Jurkat, Clone E6-1 (cell line): Measurements from ENCODE around the gene NFATC2.
"Not testable (repeated sequence)": the region's sequence is repeated elsewhere in the genome, so short reads cannot be mapped to it uniquely, and the experiment has no call there.

Experiments
- DNase-seq: peaks from one replicate; pipeline ENCODE4 v3.0.0-alpha.2; 2011; ENCODE audit warnings: low read depth, low spot score
- H3K4me3 ChIP-seq: 2 replicates; pipeline ENCODE4 v1.5.1; 2011; ENCODE audit warnings: mild to moderate bottlenecking, low read length, control low read depth, moderate library complexity

The NFATC2 gene

GRCh38 chr20:51569815-51570738 is 27.6 kb upstream of the NFATC2 start:
- no peak for DNase-seq
- no peak overlapping the region for H3K4me3 ChIP-seq

DNA sequence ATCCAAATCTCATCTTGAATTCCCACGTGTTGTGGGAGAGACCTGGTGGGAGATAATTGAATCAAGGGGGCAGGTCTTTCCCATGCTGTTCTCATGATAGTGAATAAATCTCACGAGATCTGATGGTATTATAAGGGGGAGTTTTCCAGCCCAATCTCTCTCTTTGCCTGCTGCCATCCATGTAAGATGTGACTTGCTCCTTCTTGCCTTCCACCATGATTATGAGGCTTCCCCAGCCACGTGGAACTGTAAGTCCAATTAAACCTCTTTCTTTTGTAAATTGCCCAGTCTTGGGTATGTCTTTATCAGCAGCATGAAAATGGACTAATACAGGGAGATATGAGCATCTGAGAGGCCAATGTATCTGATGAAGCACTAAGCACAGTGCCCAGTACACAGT is 26.0 kb upstream of the NFATC2 start:
- H3K4me3 ChIP-seq, DNase-seq: not testable (repeated sequence)

GRCh38 chr20:51567622-51568021 is 25.1 kb upstream of the NFATC2 start:
- no peak for DNase-seq
- no peak overlapping the region for H3K4me3 ChIP-seq

DNA sequence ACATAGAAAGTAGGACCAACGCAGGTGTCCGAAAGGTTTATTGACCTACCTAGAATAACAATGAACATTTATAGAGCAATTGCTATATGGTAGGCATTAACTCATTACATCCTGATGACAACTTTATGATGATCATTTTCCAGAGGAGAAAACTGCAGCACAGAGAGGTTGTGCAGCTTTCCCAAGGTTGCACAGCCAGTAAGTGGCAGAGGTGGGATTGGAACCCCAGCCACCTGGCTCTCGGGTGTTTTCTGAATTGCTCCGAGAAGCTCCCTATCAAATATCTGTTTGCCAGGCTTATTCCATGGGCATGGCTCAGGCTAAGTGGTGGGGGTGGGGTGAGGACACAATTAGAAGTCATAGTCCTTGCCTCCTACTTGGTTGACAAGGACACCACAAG is 24.1 kb upstream of the NFATC2 start:
- no peak overlapping the region for H3K4me3 ChIP-seq
- no peak for DNase-seq

DNA sequence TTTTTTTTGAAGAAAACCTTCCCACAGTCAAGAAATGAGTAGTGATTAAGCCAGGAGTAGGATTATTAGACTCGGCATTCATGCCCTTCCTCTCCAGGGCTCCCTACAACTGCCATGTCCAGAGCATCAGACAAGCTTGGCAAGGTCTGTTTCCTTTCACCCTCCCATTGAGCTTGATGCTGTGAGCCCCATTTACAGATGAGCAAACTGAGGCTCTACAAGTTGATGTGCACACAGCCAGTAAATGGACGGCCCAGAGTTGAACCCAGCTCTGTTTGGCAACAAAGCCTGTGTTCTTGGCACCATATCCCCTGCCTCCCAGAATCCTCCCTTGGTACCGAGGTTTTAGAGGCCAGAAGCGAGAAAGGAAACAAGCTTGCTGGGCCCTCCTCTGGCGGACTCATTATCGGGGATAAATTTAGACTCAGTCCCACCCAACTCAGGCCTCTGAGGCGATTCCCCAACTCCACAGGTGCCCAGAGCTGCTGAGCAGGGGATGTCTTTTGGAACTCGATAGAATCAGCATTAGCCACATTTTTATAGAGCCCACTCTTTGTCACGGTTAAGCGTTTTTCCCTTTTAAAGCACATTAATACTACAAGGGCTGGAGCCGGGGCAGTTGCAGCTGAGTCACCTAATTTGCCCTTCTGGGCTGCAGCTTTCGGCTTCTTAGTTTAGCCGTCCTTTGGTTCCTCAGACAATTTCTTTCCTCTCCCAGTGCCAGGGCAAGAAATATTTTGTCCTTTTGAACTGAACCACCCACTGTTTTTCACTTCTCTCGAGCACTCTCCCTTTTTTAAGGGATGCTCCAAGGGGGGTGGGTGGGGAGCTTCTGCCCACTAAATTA is 23.0 kb upstream of the NFATC2 start:
- H3K4me3 ChIP-seq = no peak overlapping the region
- no peak for DNase-seq

DNA sequence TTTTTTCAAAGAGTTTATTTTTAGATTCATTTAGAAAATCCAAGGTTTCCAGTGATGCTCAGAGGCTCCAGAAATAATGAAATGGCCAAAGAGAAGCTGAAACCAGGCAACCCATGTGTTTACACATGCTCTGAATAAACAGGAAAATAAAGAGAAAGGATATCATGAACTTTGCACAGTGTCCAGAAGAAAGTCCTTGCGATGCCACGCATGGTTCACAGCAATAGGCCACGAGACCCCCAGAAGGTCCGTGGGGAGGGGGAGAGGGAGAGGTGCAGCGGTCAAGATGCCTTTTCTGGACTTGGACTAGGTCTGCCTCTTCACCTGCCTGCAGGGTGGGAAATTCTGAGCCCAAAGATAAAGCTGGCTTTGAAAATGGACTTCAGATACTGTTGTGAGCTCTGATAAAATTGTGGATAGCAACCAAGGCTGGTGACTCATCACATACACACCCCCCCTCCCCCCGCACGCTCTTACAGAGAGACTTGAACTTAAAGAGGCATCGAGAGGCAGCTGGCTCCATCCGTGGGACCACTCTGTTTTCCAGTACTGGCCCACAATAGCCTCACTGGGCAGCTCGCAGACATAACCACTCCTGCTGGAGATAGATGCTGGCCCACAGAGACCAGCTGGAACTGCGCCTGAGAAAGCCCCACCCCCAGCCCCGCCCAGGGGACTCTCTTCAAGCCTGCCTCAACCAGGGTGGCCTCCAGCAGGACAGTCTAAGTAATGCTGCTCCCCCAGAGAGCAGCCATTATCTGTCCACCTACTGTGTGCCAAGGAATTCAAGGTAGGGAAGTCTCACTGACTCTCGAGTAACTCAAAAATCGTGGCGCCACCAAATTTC is 21.2 kb upstream of the NFATC2 start:
- H3K4me3 ChIP-seq = no peak overlapping the region

GRCh38 chr20:51563174-51563485 is 20.6 kb upstream of the NFATC2 start:
- no peak overlapping the region for H3K4me3 ChIP-seq
- DNase-seq = no peak

More for the DNA sequence above, 21.2 kb upstream of the NFATC2 start:
- DNase-seq = no peak

DNA sequence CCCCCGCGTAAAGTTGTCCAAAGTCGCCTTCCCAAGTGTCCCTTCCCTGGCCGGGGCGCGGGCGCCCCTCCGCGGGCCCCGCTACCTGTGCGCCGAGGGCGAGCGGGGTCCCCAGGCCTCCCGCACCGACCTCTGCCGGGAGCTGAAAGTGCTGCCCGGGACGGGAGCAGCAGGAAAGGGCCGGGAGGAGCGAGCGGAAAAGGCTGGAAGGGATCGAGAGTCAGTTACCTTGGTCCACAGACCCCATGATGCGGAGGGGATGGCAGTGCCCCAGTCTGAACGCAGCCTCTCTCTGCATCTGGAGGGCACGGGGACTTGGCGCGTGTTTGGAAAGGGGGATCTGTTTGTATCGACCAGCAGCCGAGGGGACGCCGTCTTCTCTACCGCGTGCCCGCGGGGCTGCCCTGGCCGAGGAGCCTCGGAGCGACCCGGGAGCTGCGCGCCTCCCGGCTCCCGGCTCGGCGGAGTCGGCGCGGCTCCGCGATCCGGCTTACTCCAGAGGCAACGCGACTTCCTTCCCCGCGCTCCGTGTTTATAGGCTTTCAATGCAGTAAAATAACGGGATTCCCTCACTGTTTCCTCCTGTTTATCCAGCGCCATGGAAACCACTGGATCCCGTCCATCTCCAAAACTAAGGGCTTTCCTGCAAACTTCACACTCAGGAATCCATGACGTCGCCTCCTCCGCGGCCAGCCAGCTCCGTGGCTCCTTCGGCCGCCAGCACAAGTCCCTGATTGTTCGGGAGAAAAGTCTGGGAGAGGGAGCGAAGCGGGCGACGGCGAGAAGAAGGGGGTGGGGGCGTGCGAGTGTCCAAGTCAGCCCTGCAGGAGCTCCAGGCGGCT is 20.0 kb upstream of the NFATC2 start:
- H3K4me3 ChIP-seq = no peak overlapping the region
- DNase-seq = no peak

DNA sequence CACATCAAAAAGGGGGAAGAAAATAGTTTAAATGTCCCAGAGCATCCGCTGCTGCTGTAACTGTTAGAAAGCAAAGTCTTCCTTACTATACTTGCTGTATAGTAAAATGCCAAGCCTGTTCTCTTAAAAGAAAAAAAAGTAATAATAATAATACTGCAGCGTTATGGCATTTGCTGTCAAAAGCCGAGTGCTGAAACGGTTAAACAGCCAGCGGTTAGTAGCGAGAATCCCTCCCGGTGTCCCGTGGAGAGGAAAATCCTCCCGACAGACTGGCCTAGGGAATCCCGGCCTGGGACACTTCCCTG is 19.5 kb upstream of the NFATC2 start:
- no peak for DNase-seq
- H3K4me3 ChIP-seq = no peak overlapping the region

GRCh38 chr20:51560550-51561307 is 18.2 kb upstream of the NFATC2 start:
- H3K4me3 ChIP-seq = no peak overlapping the region
- DNase-seq = no peak

DNA sequence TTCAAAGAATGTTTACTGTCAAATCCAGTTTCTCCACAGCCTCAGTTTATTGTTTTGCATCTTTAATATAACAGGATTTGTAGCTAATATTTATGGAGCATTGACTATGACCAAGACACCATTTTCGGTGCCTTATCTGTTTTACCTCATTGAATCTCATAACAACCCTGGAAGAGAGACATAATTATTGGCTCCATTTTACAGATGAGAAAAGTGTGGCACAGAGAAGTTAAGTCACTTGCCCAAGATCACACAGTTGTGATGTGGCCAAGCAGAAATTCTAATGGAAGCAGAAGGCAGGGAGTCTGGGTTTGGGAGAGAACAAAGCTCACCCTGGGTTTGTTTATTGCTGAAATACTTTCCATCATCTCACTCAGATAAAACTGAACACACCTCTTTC is 17.5 kb upstream of the NFATC2 start:
- DNase-seq = no peak
- no peak overlapping the region for H3K4me3 ChIP-seq

DNA sequence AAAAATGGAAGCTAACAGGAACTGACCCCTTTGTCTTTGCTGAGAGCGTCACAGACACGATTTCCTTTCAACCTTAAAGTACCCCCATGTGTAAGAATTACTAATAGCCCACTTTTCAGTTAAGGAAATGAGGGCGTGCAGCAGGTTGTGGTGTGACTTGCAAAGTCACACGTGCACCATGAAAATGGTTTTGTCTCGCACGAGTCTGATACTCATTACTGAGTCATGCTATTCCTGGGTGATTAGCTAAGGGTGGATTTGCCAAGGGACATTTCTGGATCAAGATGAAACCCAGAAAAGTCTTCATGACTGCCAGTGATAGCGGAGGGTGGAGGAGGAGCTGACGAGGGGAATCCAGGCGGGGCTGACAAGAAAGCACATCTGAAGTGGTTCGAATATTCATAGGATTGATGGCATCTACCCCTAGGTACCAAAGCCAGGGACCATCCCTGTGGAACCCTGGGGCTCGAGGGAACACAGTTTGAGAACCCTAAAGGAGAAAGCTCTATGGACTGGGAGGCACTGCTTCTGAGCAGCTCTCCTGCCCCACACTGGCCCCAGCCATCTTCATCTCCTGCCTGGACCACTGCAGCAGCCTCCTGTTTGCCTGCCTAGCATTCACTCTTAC is 12.1 kb upstream of the NFATC2 start:
- no peak for DNase-seq
- H3K4me3 ChIP-seq = no peak overlapping the region

DNA sequence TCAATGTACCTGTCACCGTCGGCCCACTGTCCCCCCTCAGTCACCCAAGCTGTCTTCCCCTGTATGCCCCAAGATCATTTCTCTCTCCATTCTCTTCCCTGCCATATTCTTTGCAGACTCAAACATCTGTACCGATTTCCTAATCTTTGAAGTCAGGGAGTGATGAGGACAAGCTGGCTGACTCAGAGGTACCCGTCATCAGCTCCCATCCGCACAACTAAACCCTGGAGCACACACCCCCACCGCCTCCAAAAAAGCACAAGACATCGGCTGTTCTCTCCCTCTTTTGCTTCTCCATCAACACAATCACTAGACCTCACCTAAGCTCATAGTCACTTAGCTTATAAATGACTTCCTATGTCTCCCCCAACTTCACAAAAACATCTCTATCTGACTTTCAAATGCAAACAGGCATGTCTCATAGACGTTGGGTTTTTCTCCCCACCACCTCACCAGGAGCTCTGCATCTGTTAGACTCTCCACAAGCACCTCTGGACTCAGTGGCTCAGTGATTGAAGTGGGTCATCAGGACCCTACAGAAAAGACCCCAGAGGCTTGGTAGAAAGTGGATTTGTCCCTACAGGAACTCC is 11.5 kb upstream of the NFATC2 start:
- DNase-seq = no peak
- H3K4me3 ChIP-seq = no peak overlapping the region

GRCh38 chr20:51551186-51551585 is 8.7 kb upstream of the NFATC2 start:
- no peak overlapping the region for H3K4me3 ChIP-seq
- DNase-seq = no peak

DNA sequence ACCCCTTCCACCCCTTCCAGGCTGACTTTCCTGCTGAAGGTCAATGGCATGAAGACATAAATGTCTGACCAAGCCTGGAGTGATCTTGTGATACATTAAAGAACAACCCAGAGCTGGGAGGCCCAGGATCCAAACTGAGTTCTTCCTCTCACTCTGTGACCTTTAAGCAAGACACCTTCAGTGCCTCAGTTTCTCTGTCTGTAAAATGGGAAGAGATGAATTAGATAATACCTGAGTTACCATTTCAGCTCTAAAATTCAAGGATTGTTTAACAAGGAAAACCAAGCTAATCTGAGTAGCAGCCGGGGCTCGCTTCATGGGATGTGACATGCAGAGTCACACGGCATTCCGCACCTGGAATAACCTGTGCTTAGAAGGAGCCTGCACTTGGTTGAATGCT is 7.0 kb upstream of the NFATC2 start:
- DNase-seq = no peak

GRCh38 chr20:51547951-51548350 is 5.4 kb upstream of the NFATC2 start:
- H3K4me3 ChIP-seq = no peak overlapping the region
- DNase-seq = no peak

More for the DNA sequence above, 7.0 kb upstream of the NFATC2 start:
- no peak overlapping the region for H3K4me3 ChIP-seq

DNA sequence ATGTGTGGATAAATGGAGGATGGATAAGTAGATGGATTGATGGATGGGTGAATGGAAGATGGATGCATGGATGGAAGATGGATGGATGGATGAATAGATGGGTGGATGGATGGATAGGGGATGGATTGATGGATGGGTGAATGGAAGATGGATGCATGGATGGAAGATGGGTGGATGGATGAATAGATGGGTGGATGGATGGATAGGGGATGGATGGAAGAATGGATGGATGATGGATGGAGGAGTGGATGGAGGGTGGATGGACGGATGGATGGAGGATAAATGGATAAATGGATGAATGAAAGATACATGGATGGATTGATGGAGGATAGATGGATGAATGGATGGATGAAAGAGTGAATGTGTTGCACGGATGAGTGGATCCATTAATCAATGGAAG is 3.0 kb upstream of the NFATC2 start:
- H3K4me3 ChIP-seq = no peak overlapping the region
- no peak for DNase-seq
